ENCODE data around the gene IMPA2.
"Not testable (repeated sequence)": the region's sequence is repeated elsewhere in the genome, so short reads cannot be mapped to it uniquely, and the experiment has no call there.

The IMPA2 gene

DNA sequence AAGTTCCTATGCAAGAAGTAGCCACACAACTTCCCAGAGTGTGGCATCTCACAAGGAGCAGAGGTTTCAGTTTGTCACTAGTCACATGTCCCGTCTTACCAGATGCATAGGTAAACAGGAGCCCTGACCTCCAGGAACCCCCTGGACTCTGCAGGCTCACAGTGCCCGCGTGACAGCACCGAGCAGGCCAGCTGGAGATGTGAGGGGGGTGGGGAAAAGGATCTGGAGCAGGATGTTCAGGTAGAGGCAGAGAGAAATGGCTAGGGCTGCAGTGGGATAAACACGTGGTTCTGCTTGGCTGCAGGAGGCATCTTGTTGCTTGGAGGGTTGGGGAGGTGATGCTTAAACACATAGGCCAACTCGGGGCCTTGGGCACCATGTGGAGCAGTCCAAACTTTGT lies 54.2 kb downstream of the IMPA2 start:
- no peak for FAIRE-seq
- DNase-seq (ENCODE audit: insufficient read length), result no peak
- no peak for TF ChIP-seq TAF1 (IDR thresholded peaks at IDR 0.05; ENCODE audit: borderline replicate concordance, low read depth, low read length)
- no peak for TF ChIP-seq POLR2AphosphoS5 (IDR thresholded peaks at IDR 0.05; ENCODE audit: low read depth, low read length)
- TF ChIP-seq POLR2A (IDR thresholded peaks at IDR 0.05; ENCODE audit: low read depth, low read length), result no peak

DNA sequence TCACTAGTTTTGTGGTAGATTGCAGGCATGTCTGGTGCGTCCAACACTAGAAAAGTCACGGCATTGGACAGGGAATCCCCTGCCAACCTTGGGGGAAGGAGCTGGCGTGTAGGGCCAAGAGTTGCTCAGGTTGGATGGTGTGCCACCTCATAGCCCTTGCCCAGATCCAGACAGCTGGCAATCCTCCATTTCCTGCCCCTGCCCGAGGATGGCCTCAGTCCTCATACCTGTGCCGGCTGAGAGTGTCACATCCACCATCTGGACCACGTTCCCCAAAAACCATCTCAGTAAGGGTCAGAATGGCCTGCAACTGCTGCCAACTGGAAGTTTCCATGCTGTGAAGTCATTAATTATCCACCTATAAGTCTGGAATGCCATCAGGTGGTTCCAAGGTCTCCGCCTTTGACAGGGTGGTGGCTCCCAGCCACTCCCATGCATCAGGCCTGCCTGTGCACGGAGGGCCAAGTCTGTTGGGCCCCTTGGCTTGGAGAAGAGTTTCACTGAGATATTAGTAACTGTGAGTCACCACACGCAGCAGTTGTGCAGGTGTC lies 55.0 kb downstream of the IMPA2 start:
- no peak for FAIRE-seq
- no peak for TF ChIP-seq POLR2A (IDR thresholded peaks at IDR 0.05; ENCODE audit: low read depth, low read length)
- no peak for TF ChIP-seq TAF1 (IDR thresholded peaks at IDR 0.05; ENCODE audit: borderline replicate concordance, low read depth, low read length)
- TF ChIP-seq POLR2AphosphoS5 (IDR thresholded peaks at IDR 0.05; ENCODE audit: low read depth, low read length), result no peak
- no peak for DNase-seq (ENCODE audit: insufficient read length)

DNA sequence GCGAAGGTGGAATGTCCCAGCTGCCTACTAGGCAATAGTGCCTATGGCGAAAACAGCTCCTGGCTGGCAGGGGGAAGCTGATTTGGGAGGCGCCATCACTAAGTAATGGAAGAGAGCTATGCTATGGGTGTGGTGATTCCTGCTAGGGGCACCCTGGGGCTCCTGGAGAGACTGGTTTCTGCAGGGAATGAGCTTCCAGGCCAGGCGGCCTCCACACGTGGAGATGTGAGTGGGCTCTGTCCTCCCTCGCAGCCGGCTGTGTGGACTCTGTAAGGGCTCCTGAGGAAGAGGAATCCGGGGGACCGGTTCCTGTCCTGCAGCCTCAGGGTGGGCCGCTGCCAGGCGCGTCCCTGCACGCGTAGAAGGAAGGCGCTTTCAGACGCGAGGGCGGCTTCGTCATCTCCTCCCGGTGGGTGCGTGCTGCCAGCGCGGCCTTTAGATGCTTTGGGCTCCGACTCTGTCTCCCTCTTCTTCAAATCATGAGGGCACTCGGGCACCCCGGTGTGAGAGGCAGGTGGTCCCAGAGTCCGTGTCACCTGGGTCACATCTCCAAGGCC lies 56.9 kb downstream of the IMPA2 start:
- no peak for FAIRE-seq
- DNase-seq (ENCODE audit: insufficient read length), result no peak

DNA sequence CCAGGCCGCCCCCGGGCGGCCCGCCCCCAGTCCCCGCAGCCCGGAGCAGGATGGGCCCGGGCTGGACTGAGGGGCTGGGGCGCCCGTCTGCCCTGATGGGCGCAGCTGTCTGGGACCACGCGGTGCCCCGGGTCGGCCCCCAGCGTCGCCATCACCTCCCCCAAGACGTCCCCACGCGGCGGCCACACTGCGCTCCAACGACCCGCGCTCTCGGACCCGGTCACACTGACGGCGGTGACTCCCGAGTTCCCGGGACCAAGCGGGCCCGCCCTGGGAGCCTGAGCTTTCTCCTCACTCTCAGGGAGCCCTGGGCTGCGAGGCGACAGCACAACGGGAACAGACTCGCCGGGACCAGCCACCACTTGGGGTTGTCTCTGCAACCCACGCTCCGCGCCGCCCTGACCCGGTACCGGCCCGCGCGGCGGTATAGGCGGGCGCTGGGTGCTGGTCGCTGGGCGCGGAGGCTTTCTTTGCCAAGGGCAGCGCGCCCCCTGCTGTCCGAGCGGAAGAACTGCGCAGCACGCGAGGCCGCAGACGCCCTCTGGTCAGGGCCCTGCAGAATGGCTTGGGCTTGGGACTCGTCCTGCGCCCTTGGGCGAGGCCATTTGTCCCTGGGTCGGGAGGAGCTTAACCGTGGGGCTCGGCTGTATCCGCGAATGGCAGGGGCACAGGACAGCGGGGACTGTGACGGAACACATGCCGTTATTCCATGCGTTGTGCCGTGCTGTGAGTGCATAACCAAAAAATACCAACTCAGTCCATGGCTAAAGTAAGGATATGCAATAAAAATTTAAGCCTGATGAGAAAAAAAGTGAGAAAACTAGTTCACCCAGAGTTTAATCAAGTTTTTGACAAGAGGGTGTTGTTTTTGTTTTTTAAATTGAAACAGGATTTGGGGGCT lies 57.6 kb downstream of the IMPA2 start:
- DNase-seq (ENCODE audit: insufficient read length), result peak; percentile 80
- FAIRE-seq, result peak; percentile 83
- TF ChIP-seq POLR2A (IDR thresholded peaks at IDR 0.05; ENCODE audit: low read depth, low read length) (no peak), TAF1 (IDR thresholded peaks at IDR 0.05; ENCODE audit: borderline replicate concordance, low read depth, low read length) (no peak), POLR2AphosphoS5 (IDR thresholded peaks at IDR 0.05; ENCODE audit: low read depth, low read length) (no peak)

More for the DNA sequence above, 56.9 kb downstream of the IMPA2 start:
- no peak for TF ChIP-seq POLR2AphosphoS5 (IDR thresholded peaks at IDR 0.05; ENCODE audit: low read depth, low read length)
- no peak for TF ChIP-seq POLR2A (IDR thresholded peaks at IDR 0.05; ENCODE audit: low read depth, low read length)
- no peak for TF ChIP-seq TAF1 (IDR thresholded peaks at IDR 0.05; ENCODE audit: borderline replicate concordance, low read depth, low read length)

DNA sequence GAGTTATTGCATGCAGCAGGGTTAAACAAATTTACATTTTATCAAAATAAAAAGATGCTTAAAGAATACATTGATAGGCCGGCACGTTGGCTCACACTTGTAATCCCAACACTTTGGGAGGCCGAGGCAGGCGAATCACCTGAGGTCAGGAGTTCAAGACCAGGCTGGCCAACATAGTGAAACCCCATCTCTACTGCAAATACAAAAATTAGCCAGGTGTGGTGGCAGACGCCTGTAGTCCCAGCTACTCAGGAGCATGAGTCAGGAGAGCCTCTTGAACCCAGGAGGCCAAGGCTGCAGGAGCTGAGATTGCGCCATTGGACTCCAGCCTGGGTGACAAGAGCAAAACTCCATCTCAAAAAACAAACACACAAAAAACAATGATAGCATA lies 58.2 kb downstream of the IMPA2 start:
- not testable (repeated sequence) for DNase-seq (ENCODE audit: insufficient read length); FAIRE-seq

DNA sequence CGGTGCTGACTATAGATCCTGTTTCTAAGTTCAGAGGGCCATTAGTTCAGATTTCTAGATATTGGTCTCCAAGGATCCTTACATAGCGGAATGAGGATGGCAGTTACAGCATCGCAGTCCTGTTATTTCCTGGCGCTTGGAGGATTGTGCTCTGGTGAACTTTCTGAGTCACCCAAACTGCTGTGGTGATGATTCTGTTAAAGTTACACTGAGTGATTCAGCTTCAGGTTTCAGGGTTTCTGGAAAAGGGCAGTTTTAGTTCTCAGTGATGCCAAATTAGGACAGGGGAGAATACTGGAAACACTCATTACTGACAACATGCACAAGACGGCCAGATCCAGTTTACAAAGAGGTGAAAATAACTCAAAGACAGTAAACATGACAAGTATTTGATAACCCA lies 60.3 kb downstream of the IMPA2 start:
- FAIRE-seq (no peak), DNase-seq (ENCODE audit: insufficient read length) (no peak)
- TF ChIP-seq POLR2AphosphoS5 (IDR thresholded peaks at IDR 0.05; ENCODE audit: low read depth, low read length) (no peak), TAF1 (IDR thresholded peaks at IDR 0.05; ENCODE audit: borderline replicate concordance, low read depth, low read length) (no peak), POLR2A (IDR thresholded peaks at IDR 0.05; ENCODE audit: low read depth, low read length) (no peak)

DNA sequence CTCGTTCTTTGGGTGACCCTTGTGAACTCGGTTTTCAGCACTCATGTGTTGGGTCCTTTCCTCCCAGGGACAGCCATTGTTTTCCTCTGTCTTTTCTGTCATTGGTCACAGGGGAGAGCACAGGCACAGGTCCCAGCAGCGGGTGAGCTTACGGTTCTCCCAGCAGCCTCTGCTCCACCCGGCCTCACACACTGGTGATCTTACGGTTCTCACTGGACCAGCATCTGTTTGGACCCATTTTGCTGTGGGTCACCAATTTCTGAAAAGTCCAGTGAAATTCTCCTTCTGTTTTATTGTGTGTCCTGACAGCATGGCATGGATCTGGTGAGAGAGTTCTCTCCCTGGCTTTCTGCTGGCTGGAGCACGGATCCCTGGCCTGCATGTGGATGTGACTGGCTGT lies 62.5 kb downstream of the IMPA2 start:
- TF ChIP-seq POLR2AphosphoS5 (IDR thresholded peaks at IDR 0.05; ENCODE audit: low read depth, low read length) (no peak), TAF1 (IDR thresholded peaks at IDR 0.05; ENCODE audit: borderline replicate concordance, low read depth, low read length) (no peak), POLR2A (IDR thresholded peaks at IDR 0.05; ENCODE audit: low read depth, low read length) (no peak)
- DNase-seq (ENCODE audit: insufficient read length) (no peak), FAIRE-seq (no peak)

DNA sequence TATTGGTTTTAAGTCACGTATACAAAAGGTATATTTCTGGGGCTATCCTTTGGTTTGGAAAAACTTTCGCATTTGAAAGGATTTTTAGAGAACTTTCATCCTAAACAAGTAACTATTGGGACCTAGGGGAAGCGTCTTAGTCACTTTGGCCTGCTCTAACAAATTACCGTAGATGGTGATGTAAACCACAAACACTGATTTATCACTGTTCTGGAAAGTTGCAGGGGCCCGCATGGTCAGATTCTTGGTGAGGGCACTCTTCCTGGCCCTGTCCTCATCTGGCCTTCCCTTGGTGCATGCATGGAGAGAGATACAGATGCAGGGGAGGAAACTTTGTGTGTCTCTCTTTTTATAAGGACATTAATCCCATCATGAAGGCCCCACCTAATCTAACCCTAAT lies 63.3 kb downstream of the IMPA2 start:
- no peak for DNase-seq (ENCODE audit: insufficient read length)
- TF ChIP-seq TAF1 (IDR thresholded peaks at IDR 0.05; ENCODE audit: borderline replicate concordance, low read depth, low read length) (no peak), POLR2AphosphoS5 (IDR thresholded peaks at IDR 0.05; ENCODE audit: low read depth, low read length) (no peak), POLR2A (IDR thresholded peaks at IDR 0.05; ENCODE audit: low read depth, low read length) (no peak)
- FAIRE-seq, result no peak

DNA sequence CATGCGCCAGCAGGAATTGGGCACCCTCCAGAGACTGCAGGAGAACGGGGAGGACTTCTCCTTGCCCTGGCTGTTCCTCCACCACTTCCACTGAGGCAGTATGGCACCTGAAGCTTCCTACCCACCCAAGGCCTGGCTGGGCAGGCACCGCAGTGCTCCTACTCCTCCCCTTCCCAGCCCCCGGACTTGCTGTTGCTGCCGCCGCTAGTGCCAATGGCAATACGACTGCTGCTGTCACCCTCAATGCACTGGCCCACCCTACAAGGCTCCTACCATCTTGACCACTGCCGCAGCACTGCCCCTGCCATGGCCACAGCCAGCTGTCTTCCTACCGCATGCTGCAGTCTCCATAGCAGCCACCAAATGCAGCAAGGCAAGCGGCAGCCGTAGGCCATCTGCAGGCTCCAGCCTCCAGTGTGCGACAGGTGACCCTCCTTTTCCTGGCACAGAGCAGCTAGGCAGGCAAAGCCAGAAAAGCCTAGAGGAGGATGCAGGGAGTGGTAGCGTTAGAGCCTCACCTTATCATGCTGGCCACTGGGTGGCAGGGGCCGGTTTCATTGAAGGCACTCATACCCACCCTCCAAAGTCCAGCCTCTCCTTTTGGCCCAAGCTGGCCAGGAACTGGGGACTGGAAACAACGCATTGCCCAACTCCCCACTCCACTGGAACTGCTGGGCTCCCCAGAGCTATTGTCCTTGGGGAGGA lies 64.9 kb downstream of the IMPA2 start:
- TF ChIP-seq POLR2AphosphoS5 (IDR thresholded peaks at IDR 0.05; ENCODE audit: low read depth, low read length) (no peak), POLR2A (IDR thresholded peaks at IDR 0.05; ENCODE audit: low read depth, low read length) (no peak), TAF1 (IDR thresholded peaks at IDR 0.05; ENCODE audit: borderline replicate concordance, low read depth, low read length) (no peak)
- no peak for DNase-seq (ENCODE audit: insufficient read length)
- no peak for FAIRE-seq

DNA sequence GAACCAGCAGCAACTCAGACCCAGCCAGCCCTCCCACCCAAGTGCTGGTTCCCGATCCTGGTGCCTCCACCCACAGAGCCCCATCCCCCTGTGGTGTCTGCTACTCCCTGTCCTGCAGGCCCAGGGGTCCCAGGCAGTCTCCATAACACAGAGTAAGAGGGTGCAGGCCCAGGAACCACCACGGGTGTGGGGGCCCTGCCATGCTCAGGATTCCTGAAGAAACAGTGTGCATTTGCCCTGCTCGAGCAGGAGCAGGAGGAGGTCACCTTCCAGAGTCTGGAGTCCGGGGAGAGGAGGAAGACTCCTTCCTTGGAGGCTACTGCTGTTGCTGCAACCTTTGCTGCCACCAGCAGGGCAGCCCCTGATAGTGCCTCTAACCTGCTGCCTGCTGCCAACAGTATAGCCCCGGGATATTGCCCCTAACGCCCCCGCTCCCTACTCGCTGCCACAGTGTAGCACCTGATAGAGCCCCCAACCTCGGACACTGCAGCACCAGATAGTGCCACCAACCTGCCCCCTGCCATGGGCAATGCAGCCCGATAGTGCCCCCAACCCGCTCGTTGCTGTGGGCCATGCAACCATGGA lies 65.5 kb downstream of the IMPA2 start:
- no peak for FAIRE-seq
- no peak for TF ChIP-seq POLR2AphosphoS5 (IDR thresholded peaks at IDR 0.05; ENCODE audit: low read depth, low read length)
- no peak for TF ChIP-seq TAF1 (IDR thresholded peaks at IDR 0.05; ENCODE audit: borderline replicate concordance, low read depth, low read length)
- TF ChIP-seq POLR2A (IDR thresholded peaks at IDR 0.05; ENCODE audit: low read depth, low read length), result no peak
- no peak for DNase-seq (ENCODE audit: insufficient read length)

All from GM12892 (cell line).